Epithelial cell of prostate (primary cell): Measurements from ENCODE around the gene PTOV1.
A peak's percentile ranks its signal among the peaks of the same experiment; 100 is the strongest.

Experiments used
- DNase-seq: peaks from one replicate; pipeline ENCODE4 v3.0.0-alpha.2; 2011; ENCODE audit warnings: low read depth, low spot score
- H3K27ac ChIP-seq: fragments of 450-650 bp; 2 replicates; pipeline ENCODE4 v1.5.1; 2017; ENCODE audit warnings: mild to moderate bottlenecking

PTOV1 gene

DNA sequence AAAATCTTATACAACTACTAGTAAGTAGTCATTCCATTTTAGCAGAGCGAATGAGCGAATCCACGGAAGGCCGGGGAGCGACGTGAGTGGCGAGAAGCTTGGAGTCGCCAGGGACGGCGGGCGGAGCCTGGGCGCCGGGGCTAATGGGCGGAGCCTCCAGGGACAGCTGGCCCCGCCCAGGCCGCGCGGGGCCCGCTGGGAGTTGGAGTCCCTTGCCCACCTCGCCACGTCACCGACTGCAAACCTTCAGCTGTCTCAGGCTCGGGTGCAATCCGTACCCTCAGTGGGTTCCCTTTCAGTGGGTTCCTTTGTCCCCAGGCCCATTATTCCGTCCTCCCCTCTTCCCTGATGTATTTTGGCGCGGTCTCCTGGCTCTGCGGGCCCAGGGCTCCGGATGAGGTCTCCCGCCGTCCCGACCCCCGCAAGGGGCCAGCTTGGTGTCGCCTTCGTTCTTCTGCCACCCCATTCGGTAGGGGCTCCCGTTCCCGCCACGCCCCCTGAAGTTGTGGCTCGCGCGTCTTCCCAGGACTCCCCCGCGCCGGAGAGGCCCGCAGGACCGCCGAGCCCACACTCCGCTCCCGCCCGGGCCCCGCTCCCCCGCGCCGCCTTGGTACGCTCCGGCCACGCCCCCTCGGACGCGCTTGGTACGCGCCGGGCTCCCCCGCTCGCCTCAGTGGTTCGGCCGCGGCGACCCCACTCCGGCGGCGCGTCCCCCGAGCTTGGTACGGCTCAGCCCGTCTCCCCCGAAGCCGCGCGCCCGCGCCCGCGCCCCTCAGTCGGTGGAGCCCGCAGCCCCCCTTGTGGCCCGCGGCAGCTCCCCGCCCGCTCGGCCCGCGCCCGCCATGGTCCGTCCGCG is at the start of gene PTOV1:
Gene PTOV1, plus strand, starts transcription at position 673 of the 856 bp plus-strand sequence.
- DNase-seq, result peak; percentile 39
- H3K27ac ChIP-seq, result peak within 1 kb of the TSS; percentile 89

DNA sequence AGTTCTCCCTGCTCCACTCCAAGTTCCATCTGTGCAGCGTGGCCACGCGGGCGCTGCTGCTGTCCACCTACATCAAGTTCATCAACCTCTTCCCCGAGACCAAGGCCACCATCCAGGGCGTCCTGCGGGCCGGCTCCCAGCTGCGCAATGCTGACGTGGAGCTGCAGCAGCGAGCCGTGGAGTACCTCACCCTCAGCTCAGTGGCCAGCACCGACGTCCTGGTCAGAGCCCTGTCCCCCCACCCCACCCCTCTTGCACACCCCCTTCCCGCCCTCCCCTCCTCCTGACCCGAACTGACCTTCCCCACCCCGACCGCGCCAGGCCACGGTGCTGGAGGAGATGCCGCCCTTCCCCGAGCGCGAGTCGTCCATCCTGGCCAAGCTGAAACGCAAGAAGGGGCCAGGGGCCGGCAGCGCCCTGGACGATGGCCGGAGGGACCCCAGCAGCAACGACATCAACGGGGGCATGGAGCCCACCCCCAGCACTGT is 49.5 kb upstream of the PTOV1 start:
- no peak for DNase-seq
- no peak overlapping the region for H3K27ac ChIP-seq

DNA sequence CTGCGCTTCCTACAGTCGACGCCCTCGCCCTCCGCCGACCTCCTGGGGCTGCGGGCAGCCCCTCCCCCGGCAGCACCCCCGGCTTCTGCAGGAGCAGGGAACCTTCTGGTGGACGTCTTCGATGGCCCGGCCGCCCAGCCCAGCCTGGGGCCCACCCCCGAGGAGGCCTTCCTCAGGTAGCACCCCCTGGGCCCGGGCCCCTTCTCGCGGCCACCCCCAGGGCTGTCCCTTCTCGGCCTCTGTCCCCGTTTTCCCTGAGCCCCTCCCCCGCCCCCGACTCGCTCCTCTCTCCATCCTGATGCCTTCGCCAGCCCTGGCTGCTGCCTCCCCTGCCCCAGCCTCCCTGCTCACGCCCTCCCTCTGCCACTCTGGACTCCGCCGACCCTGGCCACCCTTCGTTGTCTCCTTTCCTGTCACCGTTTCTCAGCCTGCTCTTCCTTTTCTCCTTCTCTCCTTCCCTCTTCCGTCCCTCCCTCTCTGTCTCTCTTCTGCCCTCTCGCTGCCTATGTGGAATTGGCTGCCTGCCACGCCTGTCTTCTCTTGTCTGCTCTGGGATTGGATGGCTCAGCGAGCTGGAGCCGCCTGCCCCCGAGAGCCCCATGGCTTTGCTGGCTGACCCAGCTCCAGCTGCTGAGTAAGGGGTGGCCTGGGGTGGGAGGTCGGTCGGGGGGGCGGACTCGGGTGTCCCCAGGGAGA is 48.8 kb upstream of the PTOV1 start:
- H3K27ac ChIP-seq, result no peak overlapping the region
- DNase-seq, result no peak

DNA sequence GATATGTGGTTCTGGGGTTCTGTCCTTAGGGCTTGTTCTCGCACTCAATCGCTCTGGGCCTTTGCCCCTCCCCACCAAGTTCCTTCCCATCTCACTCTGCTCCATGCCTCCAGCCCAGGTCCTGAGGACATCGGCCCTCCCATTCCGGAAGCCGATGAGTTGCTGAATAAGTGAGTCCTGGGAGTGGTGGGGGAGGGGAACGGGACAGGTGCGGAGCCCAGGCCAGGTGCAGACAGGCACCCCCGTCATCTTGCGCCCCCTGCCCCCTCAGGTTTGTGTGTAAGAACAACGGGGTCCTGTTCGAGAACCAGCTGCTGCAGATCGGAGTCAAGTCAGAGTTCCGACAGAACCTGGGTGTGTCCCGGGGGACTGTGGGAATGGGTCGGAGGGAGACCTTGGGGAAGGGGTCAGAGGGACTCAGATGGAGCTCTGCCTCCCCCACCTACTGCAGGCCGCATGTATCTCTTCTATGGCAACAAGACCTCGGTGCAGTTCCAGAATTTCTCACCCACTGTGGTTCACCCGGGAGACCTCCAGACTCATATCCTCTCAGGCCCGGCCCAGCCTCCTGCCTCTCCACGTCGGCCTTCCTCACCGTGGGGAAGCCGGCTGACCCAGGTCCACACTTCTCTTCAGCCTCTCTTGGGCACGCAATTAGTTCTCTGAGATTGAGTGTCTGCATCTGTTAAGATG is 48.0 kb upstream of the PTOV1 start:
- DNase-seq, result no peak
- H3K27ac ChIP-seq, result no peak overlapping the region

DNA sequence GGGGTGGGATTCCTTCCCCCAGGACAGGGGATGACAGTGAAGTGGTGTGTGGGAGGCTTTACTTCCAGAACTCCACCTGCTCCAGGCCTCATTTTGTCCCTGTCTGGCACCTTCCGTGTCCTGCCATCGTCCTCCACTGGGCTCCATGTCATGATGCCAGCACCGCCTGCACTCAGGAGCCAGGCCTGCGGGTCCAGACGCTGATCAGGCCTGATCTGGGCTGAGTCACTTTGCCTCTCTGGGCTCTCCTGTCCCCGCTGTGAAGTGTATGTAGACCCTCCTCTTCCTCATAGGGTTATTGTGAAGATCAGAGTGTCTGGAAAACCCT is 47.5 kb upstream of the PTOV1 start:
- DNase-seq, result no peak

DNA sequence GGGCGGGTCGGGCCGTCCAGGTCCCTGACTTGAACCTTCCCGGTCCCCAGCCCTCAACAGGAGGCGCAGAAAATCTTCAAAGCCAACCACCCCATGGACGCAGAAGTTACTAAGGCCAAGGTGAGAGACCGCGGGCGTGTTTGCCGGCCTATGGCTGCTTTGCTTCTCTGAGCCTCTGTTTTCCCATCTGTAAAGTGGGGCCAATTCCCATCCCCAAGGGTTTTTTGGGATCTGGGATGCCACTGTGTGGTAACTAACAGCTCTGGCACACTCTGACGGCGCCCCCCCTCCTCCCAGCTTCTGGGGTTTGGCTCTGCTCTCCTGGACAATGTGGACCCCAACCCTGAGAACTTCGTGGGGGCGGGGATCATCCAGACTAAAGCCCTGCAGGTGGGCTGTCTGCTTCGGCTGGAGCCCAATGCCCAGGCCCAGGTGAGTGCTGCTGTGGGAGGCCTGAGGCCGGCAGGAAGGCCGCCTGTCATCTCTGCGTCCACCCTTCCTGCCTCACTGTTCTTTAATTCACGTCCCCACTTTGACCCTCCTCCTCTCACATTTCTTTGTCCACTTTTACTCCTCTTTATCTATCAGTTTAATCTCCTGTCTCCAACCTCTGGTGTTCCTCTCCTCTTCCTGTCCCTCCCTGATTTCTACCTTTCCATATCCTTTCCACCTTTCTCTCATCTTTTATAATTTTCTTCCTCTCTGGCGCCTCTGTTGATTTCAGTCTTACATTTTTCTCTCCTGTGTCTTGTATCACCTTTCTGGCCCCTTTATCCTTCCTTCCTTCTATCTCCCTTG is 44.9 kb upstream of the PTOV1 start:
- DNase-seq, result no peak
- H3K27ac ChIP-seq, result no peak overlapping the region

More for the DNA sequence above, 47.5 kb upstream of the PTOV1 start:
- no peak overlapping the region for H3K27ac ChIP-seq

DNA sequence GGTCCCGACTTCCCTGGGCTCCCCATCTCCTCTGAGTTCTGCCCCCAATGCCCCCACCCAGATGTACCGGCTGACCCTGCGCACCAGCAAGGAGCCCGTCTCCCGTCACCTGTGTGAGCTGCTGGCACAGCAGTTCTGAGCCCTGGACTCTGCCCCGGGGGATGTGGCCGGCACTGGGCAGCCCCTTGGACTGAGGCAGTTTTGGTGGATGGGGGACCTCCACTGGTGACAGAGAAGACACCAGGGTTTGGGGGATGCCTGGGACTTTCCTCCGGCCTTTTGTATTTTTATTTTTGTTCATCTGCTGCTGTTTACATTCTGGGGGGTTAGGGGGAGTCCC is 44.4 kb upstream of the PTOV1 start:
- no peak for DNase-seq
- no peak overlapping the region for H3K27ac ChIP-seq

DNA sequence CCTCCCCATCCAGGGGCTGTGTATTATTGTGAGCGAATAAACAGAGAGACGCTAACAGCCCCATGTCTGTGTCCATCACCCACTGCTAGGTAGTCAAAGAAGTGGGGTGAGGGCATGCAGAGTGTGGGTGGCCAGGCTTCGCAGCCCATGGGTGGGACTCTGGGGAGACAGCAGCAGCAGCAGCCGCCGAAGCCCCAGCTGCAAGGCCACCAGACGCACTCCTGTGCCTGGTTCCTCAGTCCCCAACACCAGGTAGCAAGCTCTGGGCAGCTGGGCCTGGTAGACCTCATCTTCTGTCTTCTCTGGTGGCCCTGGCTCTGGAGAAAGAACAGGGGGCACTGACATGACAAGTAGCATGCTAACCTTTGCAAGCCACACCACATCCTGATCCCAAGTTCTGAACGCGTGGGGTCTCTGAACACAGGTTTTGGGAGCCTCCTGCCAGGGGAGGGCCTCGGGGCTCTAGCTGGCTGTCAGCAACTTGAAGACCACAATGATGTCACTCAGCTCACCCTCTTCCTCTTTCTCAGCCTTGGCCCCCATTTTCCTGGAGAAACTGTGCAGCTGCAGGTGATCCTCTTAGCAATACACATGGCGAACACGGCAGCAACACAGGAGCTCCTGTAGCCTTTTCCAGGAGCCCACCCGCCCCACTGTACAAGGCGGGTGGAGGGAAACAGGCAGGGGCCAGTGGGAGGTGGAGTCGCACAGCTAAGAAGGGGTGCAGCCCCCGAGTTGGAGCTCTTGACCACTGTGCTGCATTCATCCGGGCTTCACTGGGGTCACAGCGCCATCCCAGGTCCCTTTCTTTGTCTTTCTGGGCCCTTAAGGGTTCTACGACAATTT is 43.7 kb upstream of the PTOV1 start:
- no peak overlapping the region for H3K27ac ChIP-seq
- DNase-seq, result no peak

DNA sequence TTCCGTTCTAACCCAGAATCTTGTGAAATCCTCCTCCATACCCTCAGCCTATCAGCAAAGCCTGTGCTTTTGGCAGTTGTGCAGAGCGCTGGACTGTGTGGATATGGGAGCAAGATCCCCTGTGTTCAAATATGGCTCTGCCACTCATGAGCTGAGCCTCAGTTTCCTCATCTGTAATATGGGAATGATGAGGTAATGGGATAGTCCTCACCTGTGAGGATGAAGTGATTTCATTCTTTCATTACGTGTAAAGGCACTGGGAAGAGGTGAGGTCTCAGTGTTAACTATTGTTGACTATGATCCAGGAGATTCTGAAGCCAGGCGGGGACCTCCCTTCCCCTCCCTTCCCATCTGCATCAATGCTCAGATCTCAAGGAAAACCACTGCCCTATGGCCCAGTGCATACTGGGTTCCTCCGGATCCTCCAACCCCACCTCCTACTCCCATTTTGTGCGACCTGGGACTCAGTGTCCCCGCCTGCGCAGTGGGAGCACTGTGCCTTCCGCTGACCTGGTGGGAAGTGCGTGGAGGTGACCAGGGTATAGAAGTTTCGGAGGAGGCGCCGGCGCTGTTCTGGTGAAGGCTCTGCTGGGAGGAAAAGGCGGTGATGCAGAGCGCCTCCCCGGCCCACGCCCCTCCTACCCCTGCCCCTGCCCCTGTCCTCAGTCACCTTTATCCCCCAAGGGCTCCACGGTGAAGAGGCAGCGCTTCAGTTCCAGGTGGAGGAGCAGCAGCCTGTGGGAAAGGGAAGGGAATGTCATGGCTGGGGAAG is 42.9 kb upstream of the PTOV1 start:
- no peak overlapping the region for H3K27ac ChIP-seq
- DNase-seq, result no peak

DNA sequence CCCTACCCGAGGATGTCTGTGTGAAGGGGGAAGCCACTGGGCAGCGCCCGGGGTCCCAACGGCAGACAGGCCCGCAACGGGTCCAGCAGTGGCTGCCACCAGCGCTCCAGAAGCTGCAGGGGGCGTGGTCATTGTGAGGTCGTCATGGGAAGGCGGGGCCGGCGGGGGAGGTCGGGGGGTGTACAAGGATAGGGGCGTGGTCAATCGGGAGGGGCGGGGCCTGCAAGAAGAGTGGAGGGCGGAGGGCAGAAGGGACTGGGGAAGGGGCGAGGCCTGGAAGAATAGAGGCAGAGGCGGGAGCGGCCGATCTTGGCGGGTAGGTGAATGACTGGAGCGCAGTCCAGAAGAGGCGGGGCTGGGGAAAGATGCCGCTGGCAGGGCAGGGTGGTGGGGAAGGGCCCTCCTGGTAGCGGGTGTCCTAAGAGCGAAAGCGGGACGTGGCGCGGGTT is 42.2 kb upstream of the PTOV1 start:
- H3K27ac ChIP-seq, result no peak overlapping the region
- DNase-seq, result no peak

DNA sequence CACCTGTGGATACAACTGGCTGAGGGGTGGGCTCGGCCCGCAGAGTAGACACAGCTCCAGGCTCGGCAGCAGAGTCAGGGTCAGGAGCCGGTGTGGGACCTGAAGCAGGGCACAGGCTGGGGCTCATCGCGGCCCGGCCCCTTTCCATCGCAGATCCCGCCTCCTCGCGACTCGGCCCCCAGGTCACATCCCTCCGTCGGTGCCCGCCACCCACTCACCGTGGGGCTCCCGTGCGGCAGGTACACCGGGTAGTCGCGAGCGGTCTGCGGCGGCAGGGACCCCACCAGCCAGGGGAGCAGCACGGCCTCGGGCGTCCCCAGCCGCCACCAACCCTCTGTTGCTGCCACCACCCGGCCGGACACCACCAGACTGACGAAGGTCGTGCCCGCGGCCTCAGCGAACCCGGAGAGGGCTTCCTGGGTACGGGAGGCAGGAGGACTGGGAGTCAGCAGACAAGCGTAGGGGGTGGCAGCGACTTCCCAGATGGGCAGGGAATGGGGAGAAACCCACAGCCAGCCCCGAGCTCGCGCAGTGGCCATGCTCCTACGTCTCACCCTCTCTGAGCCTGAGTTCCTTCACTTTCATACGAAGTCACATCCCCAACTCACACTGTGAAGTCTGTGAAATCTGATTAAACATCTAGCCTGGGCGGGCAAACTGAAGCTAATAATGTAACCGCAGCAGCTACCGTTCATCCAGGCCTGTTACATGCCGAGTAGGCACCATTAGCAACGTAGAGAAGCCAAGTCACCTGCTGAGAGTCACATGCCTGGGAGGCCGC is 41.6 kb upstream of the PTOV1 start:
- DNase-seq, result no peak
- no peak overlapping the region for H3K27ac ChIP-seq

DNA sequence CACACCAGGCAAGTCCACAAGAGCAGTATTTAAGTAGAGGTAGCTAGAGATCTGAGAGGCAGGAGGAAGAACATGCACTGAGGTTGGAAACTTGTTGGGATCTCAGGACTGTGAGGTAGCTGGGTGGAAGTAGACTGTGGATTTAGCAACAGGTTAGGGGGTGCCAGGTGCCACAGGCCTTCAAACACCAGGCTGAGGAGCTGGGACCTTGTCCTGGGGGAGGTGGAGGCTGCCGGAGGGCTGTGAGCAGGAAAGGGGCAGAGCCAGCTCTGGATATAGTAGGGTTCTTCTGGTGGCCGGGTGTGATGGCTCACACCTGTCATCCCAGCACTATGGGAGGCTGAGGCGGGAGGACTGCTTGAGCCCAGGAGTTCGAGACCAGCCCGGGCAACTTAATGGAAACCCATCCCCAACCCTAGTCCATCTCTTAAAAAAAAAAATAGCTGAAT is 41.0 kb upstream of the PTOV1 start:
- H3K27ac ChIP-seq, result no peak overlapping the region
- DNase-seq, result no peak

DNA sequence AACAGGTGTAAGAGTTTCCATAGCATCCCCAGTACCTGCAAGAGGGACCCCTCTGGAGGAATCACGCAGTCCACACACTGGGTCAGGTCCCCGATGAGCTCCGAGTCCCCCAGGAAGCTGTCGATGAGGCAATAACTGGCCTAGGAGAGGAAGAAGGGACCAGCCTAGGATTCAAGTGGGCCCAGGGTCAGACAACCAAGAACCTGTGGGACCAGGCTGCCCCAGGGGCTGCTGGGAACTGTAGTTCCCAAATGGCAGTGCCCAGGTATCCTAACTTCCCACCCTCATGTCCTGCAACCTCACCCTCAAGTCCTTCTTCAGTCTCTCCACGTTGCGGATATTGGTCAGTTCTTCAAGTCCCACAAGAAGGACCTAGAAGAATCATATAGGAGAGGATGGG is 39.6 kb upstream of the PTOV1 start:
- DNase-seq, result no peak
- H3K27ac ChIP-seq, result no peak overlapping the region

DNA sequence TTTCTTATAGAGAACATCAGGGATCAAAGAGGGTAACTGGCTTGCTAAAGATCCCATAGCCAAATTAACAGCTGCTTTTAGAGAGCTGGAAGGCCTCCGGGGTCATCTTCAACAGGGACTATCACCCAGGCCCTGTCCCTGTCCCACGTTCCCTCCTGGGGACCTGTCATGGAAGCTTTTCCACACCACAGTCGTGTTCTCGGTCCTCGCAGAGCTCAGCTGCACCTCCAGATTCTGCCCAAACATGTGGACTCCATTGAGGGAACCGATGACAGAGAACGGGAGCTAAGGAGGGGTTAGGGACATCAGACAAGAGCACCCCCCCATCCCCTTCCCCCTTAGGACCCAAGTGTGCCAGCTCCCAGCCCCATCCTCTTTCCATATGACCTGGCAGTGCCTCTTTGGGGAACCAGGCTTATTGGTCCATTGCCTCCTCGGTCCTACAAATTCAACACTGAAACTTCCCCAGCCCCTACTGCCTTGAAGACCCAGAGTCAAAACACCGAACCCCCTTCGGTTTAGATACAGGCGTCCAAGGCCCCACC is 38.4 kb upstream of the PTOV1 start:
- DNase-seq, result no peak
- H3K27ac ChIP-seq, result no peak overlapping the region

DNA sequence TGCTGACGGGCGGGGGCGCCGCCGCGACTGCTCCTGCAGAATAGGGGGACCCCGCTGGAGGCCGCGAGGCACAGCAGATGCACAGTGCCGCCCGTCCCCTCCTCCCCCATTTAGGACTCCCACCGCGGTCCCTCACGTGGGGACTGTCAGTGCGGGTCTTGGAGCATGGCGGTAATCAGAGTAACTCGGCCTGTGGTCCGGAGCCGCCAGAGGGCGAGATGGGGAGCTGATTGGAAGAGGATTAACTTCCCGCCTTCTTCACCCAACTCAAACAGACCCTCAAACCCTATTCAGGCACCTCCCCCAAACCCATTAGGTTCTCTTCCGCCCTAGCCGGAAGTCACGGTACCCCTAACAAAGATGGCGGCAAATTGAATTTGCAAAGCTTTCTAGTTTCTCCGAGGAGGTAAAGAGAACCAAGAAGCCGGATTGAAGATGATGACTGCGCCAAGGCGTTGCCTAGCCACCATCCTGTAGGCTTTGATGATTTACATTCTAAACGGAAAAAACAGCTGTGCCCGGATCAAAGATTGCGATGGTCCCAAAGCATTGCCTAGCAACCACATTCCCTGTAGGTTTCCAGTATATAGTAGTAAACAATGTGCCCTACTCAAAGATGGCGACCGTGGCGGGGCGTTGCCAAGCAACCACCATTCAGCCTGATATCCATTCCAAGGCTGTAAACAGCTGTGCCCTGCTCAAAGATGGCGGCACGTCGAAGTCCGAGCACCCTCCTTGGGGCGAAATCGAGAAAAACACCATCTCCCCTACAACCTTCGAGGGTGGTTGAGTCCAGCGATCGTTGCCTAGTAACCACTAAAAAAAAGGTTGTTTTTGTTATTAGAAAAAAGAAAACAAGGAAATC is 37.7 kb upstream of the PTOV1 start, which contains the start of gene FUZ:
Gene FUZ, minus strand, starts transcription at position 296 of the 865 bp plus-strand sequence. Its CDS starts 186 bp downstream, at position 110.
- H3K27ac ChIP-seq, result peak within 1 kb of the TSS; percentile 55
- peak; percentile 63 for DNase-seq

DNA sequence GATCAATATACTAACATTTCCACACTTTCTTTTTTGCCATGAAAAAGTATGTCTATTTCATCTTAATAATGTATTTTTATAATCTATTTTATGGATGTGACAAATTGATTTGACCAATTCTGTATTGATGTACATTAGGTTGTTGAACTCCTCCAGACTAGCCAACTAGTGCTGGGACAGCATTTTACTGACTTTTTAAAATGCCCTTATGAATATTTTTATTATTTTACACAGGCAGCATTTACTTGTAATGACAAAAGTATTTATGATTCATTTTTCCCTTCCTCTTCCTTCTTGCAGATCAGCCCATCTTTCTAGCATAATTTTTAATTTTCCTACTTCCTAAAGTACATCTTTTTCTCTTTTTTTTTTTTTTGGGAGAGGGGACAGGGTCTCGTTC is 36.9 kb upstream of the PTOV1 start:
- H3K27ac ChIP-seq, result peak overlapping the region; percentile 55

DNA sequence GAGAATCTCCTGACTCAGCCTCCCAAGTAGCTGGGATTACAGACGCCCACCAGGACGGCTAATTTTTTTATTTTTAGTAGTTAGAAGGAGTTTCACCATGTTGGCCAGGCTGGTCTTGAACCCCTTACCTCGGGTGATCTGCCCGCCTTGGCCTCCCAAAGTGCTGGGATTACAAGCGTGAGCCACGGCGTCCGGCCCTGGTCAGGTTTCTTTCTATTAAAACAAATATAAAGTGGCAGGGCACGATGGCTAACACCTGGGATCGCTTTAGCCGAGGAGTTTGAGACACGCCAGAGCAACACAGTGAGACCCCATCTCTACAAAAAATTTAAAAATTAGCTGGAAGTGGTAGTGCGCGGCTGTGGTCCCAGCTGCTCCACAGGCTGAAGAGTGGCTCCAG is 34.4 kb upstream of the PTOV1 start:
- H3K27ac ChIP-seq, result no peak overlapping the region

More for the DNA sequence above, 36.9 kb upstream of the PTOV1 start:
- DNase-seq, result no peak

More for the DNA sequence above, 34.4 kb upstream of the PTOV1 start:
- no peak for DNase-seq
